B cell (primary cell): ENCODE data around the gene MLLT10.

Experiments
- EZH2 ChIP-seq: IDR thresholded peaks from 2 replicates; pipeline ENCODE4 v1.6.1; 2012; ENCODE audit warnings: borderline replicate concordance, low read depth, mild to moderate bottlenecking, moderate library complexity, low read length; ENCODE audit not compliant: insufficient read depth, poor library complexity, severe bottlenecking
- TF ChIP-seq, protein P1 (sequence below): fragments of 200-600 bp; IDR thresholded peaks from one replicate; pipeline ENCODE4 v1.8.0; 2022; ENCODE audit warnings: antibody characterized with exemption, mild to moderate bottlenecking

DNA sequence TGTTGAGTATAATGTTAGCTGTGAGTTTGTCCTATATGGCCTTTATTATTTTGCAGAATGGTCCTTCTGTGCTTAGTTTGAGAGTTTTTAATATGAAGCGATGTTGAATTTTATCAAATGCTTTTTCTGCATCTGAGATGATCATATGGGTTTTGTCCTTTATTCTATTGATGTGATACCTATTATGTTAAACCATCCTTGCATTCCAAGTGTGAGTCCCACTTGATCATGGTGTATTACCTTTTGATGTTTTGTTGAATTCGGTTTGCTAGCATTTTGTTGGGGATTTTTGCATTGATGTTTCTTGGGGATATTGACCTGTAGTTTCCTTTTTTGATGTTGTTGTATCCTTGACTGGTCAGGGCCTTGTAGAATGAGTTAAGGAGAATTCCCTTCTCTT is 166.4 kb downstream of the MLLT10 start:
- no peak for TF ChIP-seq EZH2
- TF ChIP-seq, protein P1, sequence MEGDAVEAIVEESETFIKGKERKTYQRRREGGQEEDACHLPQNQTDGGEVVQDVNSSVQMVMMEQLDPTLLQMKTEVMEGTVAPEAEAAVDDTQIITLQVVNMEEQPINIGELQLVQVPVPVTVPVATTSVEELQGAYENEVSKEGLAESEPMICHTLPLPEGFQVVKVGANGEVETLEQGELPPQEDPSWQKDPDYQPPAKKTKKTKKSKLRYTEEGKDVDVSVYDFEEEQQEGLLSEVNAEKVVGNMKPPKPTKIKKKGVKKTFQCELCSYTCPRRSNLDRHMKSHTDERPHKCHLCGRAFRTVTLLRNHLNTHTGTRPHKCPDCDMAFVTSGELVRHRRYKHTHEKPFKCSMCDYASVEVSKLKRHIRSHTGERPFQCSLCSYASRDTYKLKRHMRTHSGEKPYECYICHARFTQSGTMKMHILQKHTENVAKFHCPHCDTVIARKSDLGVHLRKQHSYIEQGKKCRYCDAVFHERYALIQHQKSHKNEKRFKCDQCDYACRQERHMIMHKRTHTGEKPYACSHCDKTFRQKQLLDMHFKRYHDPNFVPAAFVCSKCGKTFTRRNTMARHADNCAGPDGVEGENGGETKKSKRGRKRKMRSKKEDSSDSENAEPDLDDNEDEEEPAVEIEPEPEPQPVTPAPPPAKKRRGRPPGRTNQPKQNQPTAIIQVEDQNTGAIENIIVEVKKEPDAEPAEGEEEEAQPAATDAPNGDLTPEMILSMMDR, result no peak
